PC-3 (cell line): ENCODE results near the gene HMOX1. TPM values are rescaled to one million over a fixed set of nuclear protein-coding genes. Genes with fewer than 3 reads are reported as not detected.

Experiments
- ATAC-seq: fragments of 200-7000 bp; cut with Tn5 transposase; 2 replicates; pipeline ENCODE4 v1.9.1; 2020; ENCODE audit warnings: mild to moderate bottlenecking, moderate library complexity
- BruUV-seq: library from RNA; stranded (reverse); fragments of 400-500 nt; replicated peaks from 2 replicates; lab custom pipeline; 2021; lab: Mats Ljungman, UMichigan
- CTCF ChIA-PET: fragments of 300-600 bp; sonication (Branson Sonifier 250); formaldehyde crosslinking; loops from one replicate; lab custom pipeline; 2022; ENCODE audit warnings: antibody characterized with exemption; lab: Charles Lee
- POLR2A ChIA-PET: fragments of 300-600 bp; sonication (Branson Sonifier 250); formaldehyde crosslinking; loops from one replicate; lab custom pipeline; 2022; ENCODE audit warnings: antibody characterized with exemption; ENCODE audit not compliant: unreplicated experiment; lab: Charles Lee
- DNase-seq: peaks from one replicate; pipeline ENCODE4 v3.0.0-alpha.2; 2015
- H2AFZ ChIP-seq: fragments of 300-600 bp; sonication (generic); 2 replicates; pipeline ENCODE4 v1.6.0; 2016; ENCODE audit warnings: antibody characterized with exemption, low read length
- H3F3A ChIP-seq: fragments of 300-600 bp; sonication (generic); one replicate; pipeline ENCODE4 v1.6.0; 2017; ENCODE audit warnings: antibody characterized with exemption, low read length, control low read depth, mild to moderate bottlenecking; ENCODE audit not compliant: unreplicated experiment
- H3K27ac ChIP-seq: fragments of 300-600 bp; sonication (generic); 2 replicates; pipeline ENCODE4 v1.5.1; 2016; ENCODE audit warnings: mild to moderate bottlenecking, low read length
- H3K27me3 ChIP-seq: fragments of 300-600 bp; sonication (generic); 2 replicates; pipeline ENCODE4 v1.6.1; 2016; ENCODE audit warnings: low read length, mixed read lengths
- H3K36me3 ChIP-seq: fragments of 300-600 bp; sonication (generic); 2 replicates; pipeline ENCODE4 v1.6.1; 2016; ENCODE audit warnings: low read depth, mixed run types, low read length, mixed read lengths
- H3K4me1 ChIP-seq: fragments of 300-600 bp; sonication (generic); 2 replicates; pipeline ENCODE4 v1.5.1; 2016; ENCODE audit warnings: low read length; ENCODE audit not compliant: insufficient read depth
- H3K4me2 ChIP-seq: fragments of 300-600 bp; sonication (generic); 2 replicates; pipeline ENCODE4 v1.6.0; 2016; ENCODE audit warnings: low read length
- H3K4me3 ChIP-seq: fragments of 300-600 bp; sonication (generic); 2 replicates; pipeline ENCODE4 v1.5.1; 2016; ENCODE audit warnings: mild to moderate bottlenecking, low read length, mixed read lengths
- H3K79me2 ChIP-seq: fragments of 300-600 bp; sonication (generic); 2 replicates; pipeline ENCODE4 v1.6.1; 2017; ENCODE audit warnings: low read length, mixed read lengths
- H3K9ac ChIP-seq: fragments of 300-600 bp; sonication (generic); 2 replicates; pipeline ENCODE4 v1.6.0; 2016; ENCODE audit warnings: mild to moderate bottlenecking, low read length
- H3K9me2 ChIP-seq: fragments of 300-600 bp; sonication (generic); replicated peaks from 2 replicates; pipeline ENCODE4 v1.6.1; 2016; ENCODE audit warnings: mixed run types, low read length, mixed read lengths
- H3K9me3 ChIP-seq: fragments of 300-600 bp; sonication (generic); 2 replicates; pipeline ENCODE4 v1.6.1; 2016; ENCODE audit warnings: low read length, mixed read lengths
- H4K20me1 ChIP-seq: fragments of 300-600 bp; sonication (generic); 2 replicates; pipeline ENCODE4 v1.6.1; 2016; ENCODE audit warnings: low read length, mixed read lengths
- CTCF ChIP-seq: fragments of 300-600 bp; sonication (generic); conservative IDR thresholded peaks from 2 replicates; pipeline ENCODE4 v1.5.1; 2017; ENCODE audit warnings: antibody characterized with exemption, low read depth, mild to moderate bottlenecking, low read length
- EZH2 ChIP-seq: fragments of 300-600 bp; sonication (generic); IDR thresholded peaks from one replicate; pipeline ENCODE4 v1.6.1; 2017; ENCODE audit warnings: antibody characterized with exemption, mild to moderate bottlenecking, low read length; ENCODE audit not compliant: unreplicated experiment
- EZH2phosphoT487 ChIP-seq: fragments of 300-600 bp; sonication (generic); IDR thresholded peaks from 2 replicates; pipeline ENCODE4 v1.6.1; 2018; ENCODE audit warnings: mild to moderate bottlenecking, antibody characterized with exemption, low read length, borderline replicate concordance
- intact Hi-C: fragments of 100-400 bp; cut with micrococcal nuclease; formaldehyde crosslinking; loops from 2 replicates; pipeline ENCODE4 v1.9.0; 2023
- total RNA-seq: library from RNA; depleted of rRNA; stranded (reverse); fragments of >200 nt; gene quantifications from 2 replicates; pipeline ENCODE4 v1.2.3, GENCODE V29; 2014

Gene HMOX1
- total RNA-seq, 1 experiment from 2014 or later = 16.5 TPM

GRCh38 chr22:35439365-35439717 is 58.4 kb downstream of the HMOX1 start:
- H3K27me3 ChIP-seq = no peaks in the 10 kb centered on the region
- no peaks in the 10 kb centered on the region for H3K36me3 ChIP-seq
- no peaks in the 10 kb centered on the region for H3K4me1 ChIP-seq
- no peaks in the 10 kb centered on the region for H4K20me1 ChIP-seq
- TF ChIP-seq EZH2phosphoT487 = no peak
- TF ChIP-seq CTCF = no peak
- TF ChIP-seq EZH2 = no peak
- intact Hi-C loops = no loop called here
- H3K9me3 ChIP-seq = no peaks in the 10 kb centered on the region
- no peaks in the 10 kb centered on the region for H3F3A ChIP-seq
- H3K9me2 ChIP-seq = no peaks in the 10 kb centered on the region
- H2AFZ ChIP-seq = no peak overlapping the region
- H3K4me3 ChIP-seq = no peak overlapping the region
- no peak overlapping the region for H3K27ac ChIP-seq
- DNase-seq = no peak
- H3K4me2 ChIP-seq = no peak overlapping the region
- ChIA-PET POLR2A (no interaction called here), CTCF (no interaction called here)
- ATAC-seq = no peak
- no peak overlapping the region for H3K9ac ChIP-seq
- BruUV-seq = no TSS peak
- H3K79me2 ChIP-seq = no peaks in the 10 kb centered on the region

- Histone ChIP-seq H3K9me3 (no peaks in the 10 kb centered on the region), H3K9ac (no peak overlapping the region), H3K9me2 (no peaks in the 10 kb centered on the region), H3K27ac (no peak overlapping the region), H3K36me3 (no peaks in the 10 kb centered on the region), H3K4me2 (no peak overlapping the region), H4K20me1 (no peaks in the 10 kb centered on the region), H3K4me3 (no peak overlapping the region), H3F3A (no peaks in the 10 kb centered on the region), H3K79me2 (no peaks in the 10 kb centered on the region), H3K4me1 (no peaks in the 10 kb centered on the region), H2AFZ (no peak overlapping the region), H3K27me3 (no peaks in the 10 kb centered on the region)
- ATAC-seq (no peak), DNase-seq (no peak)
- intact Hi-C loops = no loop called here
- TF ChIP-seq EZH2phosphoT487 = no peak
- TF ChIP-seq CTCF = no peak
- TF ChIP-seq EZH2 = no peak
- POLR2A ChIA-PET = no interaction called here
- no TSS peak for BruUV-seq
- CTCF ChIA-PET = no interaction called here
Observed at GRCh38 chr22:35440129-35440528, 59.2 kb downstream of the HMOX1 start.

GRCh38 chr22:35441489-35442100 is 60.7 kb downstream of the HMOX1 start:
- Histone ChIP-seq H3K9me3 (no peaks in the 10 kb centered on the region), H3K9me2 (no peaks in the 10 kb centered on the region), H3K4me1 (peaks cover 9% of the 10 kb centered on the region), H3F3A (no peaks in the 10 kb centered on the region), H3K79me2 (no peaks in the 10 kb centered on the region), H3K4me2 (no peak overlapping the region), H3K9ac (no peak overlapping the region), H2AFZ (no peak overlapping the region), H3K27me3 (no peaks in the 10 kb centered on the region), H4K20me1 (no peaks in the 10 kb centered on the region), H3K27ac (no peak overlapping the region), H3K36me3 (no peaks in the 10 kb centered on the region), H3K4me3 (no peak overlapping the region)
- intact Hi-C loops = no loop called here
- no peak for TF ChIP-seq EZH2
- no peak for TF ChIP-seq EZH2phosphoT487
- CTCF ChIA-PET = no interaction called here
- ATAC-seq (no peak), DNase-seq (no peak)
- no TSS peak for BruUV-seq
- POLR2A ChIA-PET = no interaction called here
